ENCODE measurements around the gene UROC1.

The UROC1 gene

GRCh38 chr3:126529585-126530170 lies 12.1 kb upstream of the UROC1 start:
- no peak for TF ChIP-seq CTCF (IDR thresholded peaks at IDR 0.05; ENCODE audit: low read depth, low read length)
- no peak overlapping the region for H3K4me3 ChIP-seq (ENCODE audit: low read depth, low read length)

GRCh38 chr3:126528800-126529541 lies 11.4 kb upstream of the UROC1 start:
- no peak overlapping the region for H3K4me3 ChIP-seq (ENCODE audit: low read depth, low read length)
- TF ChIP-seq CTCF (IDR thresholded peaks at IDR 0.05; ENCODE audit: low read depth, low read length): no peak

GRCh38 chr3:126528419-126528799 lies 10.8 kb upstream of the UROC1 start:
- H3K4me3 ChIP-seq (ENCODE audit: low read depth, low read length): no peak overlapping the region
- no peak for TF ChIP-seq CTCF (IDR thresholded peaks at IDR 0.05; ENCODE audit: low read depth, low read length)

GRCh38 chr3:126527455-126528211 lies 10.1 kb upstream of the UROC1 start:
- TF ChIP-seq CTCF (IDR thresholded peaks at IDR 0.05; ENCODE audit: low read depth, low read length): no peak
- H3K4me3 ChIP-seq (ENCODE audit: low read depth, low read length): no peak overlapping the region

- TF ChIP-seq CTCF (IDR thresholded peaks at IDR 0.05; ENCODE audit: low read depth, low read length): no peak
- no peak overlapping the region for H3K4me3 ChIP-seq (ENCODE audit: low read depth, low read length)
These were observed 9.4 kb upstream of the UROC1 start for GRCh38 chr3:126527006-126527405.

GRCh38 chr3:126526668-126527005 lies 9.1 kb upstream of the UROC1 start:
- no peak overlapping the region for H3K4me3 ChIP-seq (ENCODE audit: low read depth, low read length)
- TF ChIP-seq CTCF (IDR thresholded peaks at IDR 0.05; ENCODE audit: low read depth, low read length): no peak
